Iris pigment epithelial cell (primary cell): Measurements from ENCODE around the gene PTPN23.
"Not testable (repeated sequence)": the region's sequence is repeated elsewhere in the genome, so short reads cannot be mapped to it uniquely, and the experiment has no call there.

Experiments used
- DNase-seq: peaks from one replicate; pipeline ENCODE4 v3.0.0-alpha.2; 2011; ENCODE audit warnings: low read depth

Gene PTPN23

GRCh38 chr3:47380601-47381316 lies at the start of gene PTPN23:
TSS of gene PTPN23 (plus strand) at chr3:47381021. CDS start at chr3:47381097, 76 bp downstream.
- peak; percentile 99 for DNase-seq

- DNase-seq: no peak
Observed at GRCh38 chr3:47333907-47334306, 46.9 kb upstream of the PTPN23 start.

GRCh38 chr3:47337656-47338055 lies 43.2 kb upstream of the PTPN23 start:
- DNase-seq: no peak

- DNase-seq: no peak
Observed at GRCh38 chr3:47339951-47340350, 40.9 kb upstream of the PTPN23 start.

- DNase-seq: no peak
Observed at GRCh38 chr3:47340866-47341265, 40.0 kb upstream of the PTPN23 start.

GRCh38 chr3:47342151-47342550 lies 38.7 kb upstream of the PTPN23 start:
- peak; percentile 26 for DNase-seq

GRCh38 chr3:47342812-47343211 lies 38.0 kb upstream of the PTPN23 start:
- DNase-seq: no peak

- DNase-seq: no peak
Observed at GRCh38 chr3:47343471-47343971, 37.3 kb upstream of the PTPN23 start.

GRCh38 chr3:47344971-47345370 lies 35.9 kb upstream of the PTPN23 start:
- no peak for DNase-seq

GRCh38 chr3:47347217-47347801 lies 33.5 kb upstream of the PTPN23 start:
- DNase-seq: peak; percentile 54

GRCh38 chr3:47348411-47349154 lies 32.2 kb upstream of the PTPN23 start:
- no peak for DNase-seq

- no peak for DNase-seq
Observed at GRCh38 chr3:47355010-47355409, 25.8 kb upstream of the PTPN23 start.

- no peak for DNase-seq
Observed at GRCh38 chr3:47356201-47356600, 24.6 kb upstream of the PTPN23 start.

- no peak for DNase-seq
Observed at GRCh38 chr3:47359323-47359722, 21.5 kb upstream of the PTPN23 start.

- not testable (repeated sequence) for DNase-seq
Observed at GRCh38 chr3:47360110-47360517, 20.7 kb upstream of the PTPN23 start.

GRCh38 chr3:47362701-47363100 lies 18.1 kb upstream of the PTPN23 start:
- DNase-seq: no peak

- peak; percentile 35 for DNase-seq
Observed at GRCh38 chr3:47365213-47366153, 15.3 kb upstream of the PTPN23 start.

GRCh38 chr3:47366833-47367232 lies 14.0 kb upstream of the PTPN23 start:
- no peak for DNase-seq

- no peak for DNase-seq
Observed at GRCh38 chr3:47367631-47368030, 13.2 kb upstream of the PTPN23 start.

- not testable (repeated sequence) for DNase-seq
Observed at GRCh38 chr3:47370020-47370419, 10.8 kb upstream of the PTPN23 start.

- DNase-seq: no peak
Observed at GRCh38 chr3:47370887-47371697, 9.7 kb upstream of the PTPN23 start.
